ENCODE results near the gene RANBP17.
A peak's percentile ranks its signal among the peaks of the same experiment; 100 is the strongest.
"Not testable (repeated sequence)": the region's sequence is repeated elsewhere in the genome, so short reads cannot be mapped to it uniquely, and the experiment has no call there.

RANBP17 gene

GRCh38 chr5:170960567-170960966, 98.7 kb downstream of the RANBP17 start:
- no peak for DNase-seq

GRCh38 chr5:170963521-170963920, 101.7 kb downstream of the RANBP17 start:
- no peak for DNase-seq

DNA sequence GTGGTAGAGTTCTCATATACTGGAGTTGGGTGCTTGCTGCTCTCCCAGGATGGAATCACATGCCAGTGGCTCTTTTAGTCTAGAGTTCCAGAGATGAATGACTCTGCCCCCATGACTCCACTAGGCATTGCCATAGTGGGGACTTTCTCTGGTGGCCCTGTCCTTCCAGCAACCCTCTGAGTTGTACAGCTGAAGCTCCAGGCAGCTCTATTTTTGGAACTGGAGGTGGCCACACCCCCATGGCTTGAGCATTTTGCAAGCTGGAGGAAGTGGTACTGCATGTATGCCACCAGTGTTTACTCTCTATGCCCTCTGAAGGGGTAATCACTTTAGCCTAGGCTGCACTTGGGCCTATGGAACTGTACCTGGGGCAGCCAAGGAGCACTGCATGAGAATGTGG, 112.6 kb downstream of the RANBP17 start:
- no peak for DNase-seq

DNA sequence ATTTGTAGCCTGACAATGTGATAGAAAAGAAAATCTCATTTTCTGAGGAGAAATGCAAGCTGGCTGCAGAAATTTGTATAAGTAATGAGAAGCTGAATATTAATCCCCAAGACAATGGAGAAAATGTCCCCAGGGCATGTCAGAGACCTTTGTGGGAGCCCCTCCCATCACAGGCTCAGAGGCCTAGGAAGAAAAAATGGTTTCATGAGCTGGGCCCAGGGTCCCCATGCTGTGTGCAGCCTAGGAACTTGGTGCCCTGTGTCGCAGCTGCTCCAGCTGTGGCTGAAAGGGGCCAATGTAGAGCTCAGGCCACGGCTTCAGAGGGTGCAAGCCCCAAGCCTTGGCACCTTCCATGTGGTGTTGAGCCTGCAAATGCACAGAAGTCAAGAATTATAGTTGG, 118.4 kb downstream of the RANBP17 start:
- not testable (repeated sequence) for DNase-seq

- DNase-seq, result peak; percentile 12
Observed at GRCh38 chr5:170985486-170985885, 123.7 kb downstream of the RANBP17 start.

- peak; percentile 63 for DNase-seq
Observed at GRCh38 chr5:170986598-170986997, 124.8 kb downstream of the RANBP17 start.

- DNase-seq, result no peak
Observed at GRCh38 chr5:170993476-170993875, 131.7 kb downstream of the RANBP17 start.

GRCh38 chr5:171010086-171010485, 148.3 kb downstream of the RANBP17 start:
- DNase-seq, result no peak

DNA sequence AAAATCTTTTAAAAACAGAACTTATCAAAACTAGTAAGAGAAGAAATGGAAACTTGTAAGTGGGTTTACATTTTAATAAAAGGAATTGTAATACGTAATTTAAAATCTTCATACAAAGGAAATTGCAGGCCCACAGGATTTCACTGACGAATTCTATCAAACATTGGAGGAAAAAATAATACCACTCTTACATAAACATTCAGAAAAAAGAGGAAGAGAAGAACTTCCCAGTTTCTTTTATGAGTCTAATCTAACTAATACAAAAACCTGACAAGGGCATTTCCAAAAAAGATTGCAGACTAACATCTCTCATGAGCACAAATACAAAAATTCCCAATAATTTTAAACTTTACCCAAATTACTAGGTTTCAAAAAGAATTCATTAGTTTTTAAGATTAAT, 149.0 kb downstream of the RANBP17 start:
- no peak for DNase-seq

- DNase-seq, result peak; percentile 16
Observed at GRCh38 chr5:171023508-171023907, 161.7 kb downstream of the RANBP17 start.

GRCh38 chr5:171024084-171024483, 162.3 kb downstream of the RANBP17 start:
- no peak for DNase-seq

GRCh38 chr5:171029401-171029800, 167.6 kb downstream of the RANBP17 start:
- DNase-seq, result no peak

- no peak for DNase-seq
Observed at GRCh38 chr5:171031977-171032376, 170.2 kb downstream of the RANBP17 start.

GRCh38 chr5:171032435-171032973, 170.7 kb downstream of the RANBP17 start:
- DNase-seq, result no peak

DNA sequence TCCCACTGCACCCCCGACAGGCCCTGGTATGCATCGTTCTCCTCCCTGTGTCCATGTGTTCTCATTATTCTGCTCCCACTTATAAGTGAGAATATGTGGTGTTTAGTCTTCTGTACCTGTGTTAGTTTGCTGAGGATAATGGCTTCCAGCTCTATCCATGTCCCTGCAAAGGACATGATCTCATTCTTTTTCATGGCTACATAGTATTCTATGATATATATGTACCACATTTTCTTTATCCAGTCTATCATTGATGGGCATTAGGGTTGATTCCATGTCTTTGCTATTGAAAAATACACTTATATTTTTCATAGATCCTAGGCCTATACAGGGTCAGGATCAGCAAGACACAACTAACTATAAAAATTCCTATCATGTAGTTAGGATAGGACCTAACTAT, 180.1 kb downstream of the RANBP17 start:
- DNase-seq, result not testable (repeated sequence)

GRCh38 chr5:171050916-171051315, 189.1 kb downstream of the RANBP17 start:
- DNase-seq, result no peak

- DNase-seq, result peak; percentile 16
Observed at GRCh38 chr5:171055875-171056454, 194.1 kb downstream of the RANBP17 start.

- DNase-seq, result no peak
Observed at GRCh38 chr5:171067540-171068130, 205.8 kb downstream of the RANBP17 start.

DNA sequence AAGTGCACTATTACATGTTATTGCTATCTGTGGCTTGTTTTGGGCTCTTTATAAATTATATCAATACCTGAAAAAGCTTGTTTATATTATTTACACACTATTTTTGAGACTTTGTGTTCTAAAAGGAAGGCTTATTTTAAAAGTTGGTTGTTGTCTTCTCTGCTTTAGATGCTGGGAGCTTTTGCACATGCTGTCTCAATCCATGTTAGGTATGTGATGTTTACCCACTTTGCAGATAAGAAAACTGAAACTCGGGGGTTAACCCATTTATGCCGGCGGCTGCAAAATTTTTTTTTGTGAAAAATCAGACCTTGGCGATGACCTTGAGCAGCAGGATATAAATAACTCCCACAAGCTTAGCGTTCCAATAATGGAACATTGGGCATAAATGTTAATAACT, 212.9 kb downstream of the RANBP17 start:
- DNase-seq, result no peak

DNA sequence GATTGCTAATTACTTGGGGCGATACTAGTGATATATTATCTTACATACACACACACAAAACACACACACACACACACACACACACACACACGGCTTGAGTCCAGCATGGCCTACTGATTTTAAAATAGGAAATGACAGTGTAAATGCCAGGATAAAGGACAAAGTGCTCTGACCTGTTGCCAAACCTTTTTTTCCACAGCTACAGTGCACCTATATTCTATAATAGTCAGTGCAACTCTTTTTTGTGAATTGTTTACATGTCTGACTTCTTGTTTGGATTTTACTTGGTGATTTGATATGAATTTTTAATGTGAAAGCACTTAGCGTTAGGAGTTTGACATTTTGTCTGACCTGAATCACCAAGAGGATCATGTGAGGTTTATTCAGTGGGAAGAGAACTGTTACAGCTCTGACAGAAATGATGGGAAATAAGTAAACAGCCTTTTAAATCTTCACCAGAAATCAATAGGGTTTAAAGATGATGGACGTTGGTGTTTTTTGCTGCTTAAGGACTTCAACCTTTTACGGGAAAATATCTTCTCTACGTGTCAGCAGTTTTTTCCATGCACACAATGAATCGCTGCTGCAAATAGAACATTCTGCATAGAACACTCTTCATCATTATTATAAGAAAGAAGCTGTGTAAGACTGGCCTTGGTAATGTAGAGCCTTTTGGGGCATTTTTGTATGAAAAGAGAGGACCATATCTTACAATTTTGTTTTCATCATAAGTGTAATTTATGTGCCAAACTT, 218.5 kb downstream of the RANBP17 start:
- DNase-seq, result no peak

- no peak for DNase-seq
Observed at GRCh38 chr5:171081319-171081718, 219.5 kb downstream of the RANBP17 start.

DNA sequence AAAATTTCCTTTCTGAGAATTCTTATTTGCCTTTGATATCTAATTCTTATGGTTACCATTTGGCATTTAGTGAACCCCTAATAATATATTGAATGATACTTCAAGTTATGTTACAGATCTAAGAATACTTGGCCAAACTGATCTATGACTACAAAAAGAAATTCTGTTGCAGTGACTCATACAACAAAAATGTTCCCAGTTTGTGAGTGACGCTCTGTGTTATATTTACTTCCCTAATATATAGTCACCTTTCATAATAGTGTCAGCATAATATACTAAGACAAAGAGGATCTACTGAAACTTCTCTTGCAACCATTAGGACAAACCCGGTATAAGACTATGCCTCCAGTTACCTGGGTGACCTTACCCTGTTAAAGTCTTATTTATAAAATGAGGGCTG, 230.4 kb downstream of the RANBP17 start:
- DNase-seq, result no peak

DNA sequence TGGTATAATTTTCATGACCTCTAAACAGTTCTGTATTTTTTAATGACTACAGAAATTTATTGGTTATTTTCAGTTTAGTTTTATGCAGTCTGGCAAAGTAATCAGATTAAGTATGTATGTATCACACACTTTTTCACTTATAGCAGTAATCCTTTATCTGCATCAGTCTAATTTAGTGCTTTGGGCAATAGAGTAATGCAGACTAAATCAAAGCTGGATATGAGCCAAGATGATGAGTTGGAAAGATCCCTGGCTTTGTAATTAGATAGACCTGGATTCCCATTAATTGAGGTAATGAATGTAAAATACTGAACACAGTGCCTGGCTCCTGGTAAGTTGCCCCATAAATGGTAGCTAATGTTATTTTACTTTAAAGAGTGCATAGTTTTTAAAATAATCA, 231.8 kb downstream of the RANBP17 start:
- no peak for DNase-seq

DNA sequence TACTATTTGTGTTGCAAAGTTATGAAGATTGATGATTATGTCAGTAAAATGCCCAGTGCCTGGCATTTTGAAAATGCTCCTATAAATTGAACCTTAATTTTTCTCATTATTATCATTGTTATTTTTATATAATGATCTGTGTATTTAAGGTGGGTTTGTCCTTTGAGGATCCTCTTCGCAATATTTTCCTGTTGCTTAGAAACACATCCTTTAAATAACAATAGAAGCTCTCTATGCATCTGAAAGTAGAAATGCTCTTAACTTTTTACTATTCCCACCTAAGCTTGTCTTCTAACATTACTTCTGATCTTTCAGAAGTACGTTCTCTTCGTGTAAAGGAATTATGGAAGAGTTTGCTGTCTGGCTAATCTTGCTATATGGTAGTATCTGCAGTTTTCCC, 232.5 kb downstream of the RANBP17 start:
- DNase-seq, result no peak
